Heart left ventricle (tissue), 16 donors: ENCODE data around the gene SAP130. TPM values are rescaled to one million over a fixed set of nuclear protein-coding genes. Genes with fewer than 3 reads are reported as not detected.

Experiments
- ATAC-seq, 4 donors: fragments of 200-7000 bp; cut with Tn5 transposase; one replicate each; pipeline ENCODE4 v1.9.1; 2020 to 2022; ENCODE audit warnings: moderate library complexity in 4 of 4, mild to moderate bottlenecking in 3 of 4, moderate number of reproducible peaks in 1 of 4
- DNase-seq, 5 donors: peaks; one replicate each; pipeline ENCODE4 v3.0.0-alpha.2; 2020
- H3K27ac ChIP-seq, 12 donors: fragments of 200-600 bp; sonication (generic) in 4 of 12; one replicate each; pipeline versions ENCODE4 v1.5.0 to v1.8.0; 2016 to 2022; ENCODE audit warnings: mild to moderate bottlenecking in 2 of 12
- H3K27me3 ChIP-seq, 9 donors: fragments of 200-600 bp; sonication (generic) in 2 of 9; one replicate each; pipeline versions ENCODE4 v1.5.1 to v1.8.0; 2016 to 2022; ENCODE audit warnings: mild to moderate bottlenecking in 3 of 9
- H3K36me3 ChIP-seq, 9 donors: fragments of 200-600 bp; sonication (generic) in 2 of 9; one replicate each; pipeline versions ENCODE4 v1.5.0 to v1.8.0; 2018 to 2022; ENCODE audit warnings: mild to moderate bottlenecking in 2 of 9
- H3K4me1 ChIP-seq, 12 donors: fragments of 200-600 bp; sonication (generic) in 4 of 12; one replicate each; pipeline versions ENCODE4 v1.5.0 to v1.8.0; 2016 to 2022; ENCODE audit warnings: mild to moderate bottlenecking in 3 of 12
- H3K4me3 ChIP-seq, 12 donors: fragments of 200-600 bp; sonication (generic) in 4 of 12; one replicate each; pipeline versions ENCODE4 v1.5.0 to v1.8.0; 2017 to 2022; ENCODE audit warnings: mild to moderate bottlenecking in 9 of 12, moderate library complexity in 4 of 12
- H3K9me3 ChIP-seq, 12 donors: fragments of 200-600 bp; sonication (generic) in 4 of 12; one replicate each; pipeline versions ENCODE4 v1.5.0 to v1.8.0; 2016 to 2022; ENCODE audit warnings: mild to moderate bottlenecking in 1 of 12
- CTCF ChIP-seq, 12 donors: fragments of 200-600 bp; sonication (generic) in 4 of 12; IDR thresholded peaks; one replicate each; pipeline versions ENCODE4 v1.5.0 to v1.8.0; 2018 to 2022; ENCODE audit warnings: antibody characterized with exemption in 12 of 12, mild to moderate bottlenecking in 5 of 12
- POLR2A ChIP-seq, 2 donors: fragments of 450-650 bp; IDR thresholded peaks; one replicate each; pipeline ENCODE4 v1.6.1; 2017; ENCODE audit warnings: antibody characterized with exemption in 2 of 2, mild to moderate bottlenecking in 2 of 2, moderate library complexity in 2 of 2
- WGBS, 4 donors: extraction: QIAGEN DNeasy Blood & Tissue Kit in 2 of 4; methylation state at CpG; one replicate each; pipeline versions ENCODE4 v1.1.5 to v1.1.7; 2013 to 2018; 5-methylcytosine and 5-hydroxymethylcytosine counted together
- intact Hi-C, 10 donors: fragments of 100-400 bp; cut with DNase I; formaldehyde crosslinking; loops; one replicate each; pipeline versions ENCODE4 v1.11.1 to v1.14.2; 2022
- polyA plus RNA-seq, 2 donors: library from polyadenylated mRNA; stranded (reverse); fragments of 200-250 nt; gene quantifications; one replicate each; pipeline ENCODE4 v1.2.3, GENCODE V29; 2013
- total RNA-seq, 9 donors: library from RNA; depleted of rRNA in 2 of 9; stranded (reverse); fragments of >200 nt in 2 of 9; fragmentation: NEBNext Ultra II Directional in 3 of 9; extraction: Animal tissue kit (Norgen Biotek cat#: 25700) in 3 of 9; gene quantifications; one replicate each; pipeline versions ENCODE4 v1.1.0 to v1.2.4, GENCODE V29; 2016 to 2023
- donor health status: ischemic (EF 13 %, LVEDD 7.1; RV severe dilation, severe dysfunction).
- donor health status: healthy with polysubstance abuse.
- donor health status: DM: no; HTN: yes; CAD: no.
- donor health status: DM: no; HTN: no; CAD: no.
- donor health status: ischemic (EF 25% LVEDD 6.9; RV normal size, moderate dysfunction).
- donor health status: ischemic (EF 25% LVEDD 5.7; RV mildly dilated, moderate dysfunction).
- donor health status: healthy.
- donor health status: DM: yes; HTN: yes; CAD: no.
- donor health status: ischemic (EF 35%, LVEDD 5.7; RV mildly dilated, moderate dysfunction).
- donor health status: nonischemic (EF 11% LVEDD 7.7; RV severe dilation, severe dysfunction).
- donor health status: DM: yes; HTN: yes; CAD: no.
- donor health status: PGD.
- donor health status: ischemic (EF 29% LVEDD 5.4; RV normal size, mild dysfunction).
- donor health status: nonischemic (EF 23%, LVEDD 6.1; RV moderate dilation, normal function).

The SAP130 gene
- total and polyA plus RNA-seq, 11 donors = 4.6 to 20.3 (median 14.5) TPM

GRCh38 chr2:127893494-127893893, 134.4 kb downstream of the SAP130 start:
- H3K9me3 ChIP-seq = no peaks in the 10 kb centered on the region
- no peaks in the 10 kb centered on the region for H3K27me3 ChIP-seq
- no peaks in the 10 kb centered on the region for H3K36me3 ChIP-seq
- DNase-seq (no peak), ATAC-seq (peak in 3 of 4 donors; percentile 38 to 54 (median 41))
- TF ChIP-seq CTCF (IDR thresholded peaks at IDR 0.05) = no peak
- TF ChIP-seq POLR2A (IDR thresholded peaks at IDR 0.05) = no peak
- H3K4me3 ChIP-seq = peak overlapping the region in 1 of 12 donors; percentile 21
- peaks cover 0 to 1% (median 0%) of the 10 kb centered on the region in 12 donors for H3K4me1 ChIP-seq
- peak overlapping the region in 10 of 12 donors; percentile 35 to 66 (median 56) for H3K27ac ChIP-seq
- 47 to 55% (median 53%) methylated on average over 5 of the region's 5 CpGs for WGBS, 4 donors
- intact Hi-C loops = loop anchor here in 1 of 10 donors (5.0 kb wide), 1 partner anchor 59 kb away; no protein-coding TSS in a partner anchor

- ATAC-seq (peak; percentile 23 to 76 (median 72)), DNase-seq (peak in 3 of 5 donors; percentile 34 to 66 (median 39))
- Histone ChIP-seq H3K36me3 (no peaks in the 10 kb centered on the region), H3K4me3 (peak overlapping the region in 1 of 12 donors; percentile 21), H3K27me3 (no peaks in the 10 kb centered on the region), H3K9me3 (no peaks in the 10 kb centered on the region), H3K4me1 (peaks cover 0 to 6% (median 2%) of the 10 kb centered on the region in 12 donors), H3K27ac (peak overlapping the region in 10 of 12 donors; percentile 35 to 66 (median 56))
- 46 to 59% (median 49%) methylated on average over 6 to 14 of the region's 14 CpGs for WGBS, 4 donors
- intact Hi-C loops = loop anchor here in 1 of 10 donors (5.0 kb wide), 1 partner anchor 59 kb away; no protein-coding TSS in a partner anchor
- no peak for TF ChIP-seq POLR2A (IDR thresholded peaks at IDR 0.05)
- no peak for TF ChIP-seq CTCF (IDR thresholded peaks at IDR 0.05)
Measured at GRCh38 chr2:127893033-127893432, 134.8 kb downstream of the SAP130 start.

GRCh38 chr2:127891811-127892210, 136.0 kb downstream of the SAP130 start:
- WGBS, 4 donors = 51 to 62% (median 53%) methylated on average over 5 of the region's 5 CpGs
- Histone ChIP-seq H3K36me3 (no peaks in the 10 kb centered on the region), H3K27ac (no peak overlapping the region), H3K27me3 (no peaks in the 10 kb centered on the region), H3K4me3 (no peak overlapping the region), H3K4me1 (peaks cover 0 to 17% (median 13%) of the 10 kb centered on the region in 12 donors), H3K9me3 (no peaks in the 10 kb centered on the region)
- intact Hi-C loops = loop anchor here in 1 of 10 donors (5.0 kb wide), 1 partner anchor 60 kb away; no protein-coding TSS in a partner anchor
- TF ChIP-seq CTCF (IDR thresholded peaks at IDR 0.05) (no peak), POLR2A (IDR thresholded peaks at IDR 0.05) (no peak)
- ATAC-seq (no peak), DNase-seq (no peak)

Other genes starting within 250 kb of the SAP130 start
- 10 to 100 TPM; 16.4 to 49.9 (median 42.0) TPM for gene WDR33, start 216.9 kb downstream of the SAP130 start, total RNA-seq
- gene WDR33, start 216.9 kb downstream of the SAP130 start, polyA plus RNA-seq = 10 to 100 TPM; 15.4 to 16.2 TPM
- 10 to 100 TPM; 10.9 to 24.1 (median 21.4) TPM for gene POLR2D, start 169.9 kb downstream of the SAP130 start, total RNA-seq
- 10 to 100 TPM in 1 of 2 donors, 1 to 10 TPM in 1; 8.5 to 25.5 TPM for gene POLR2D, start 169.9 kb downstream of the SAP130 start, polyA plus RNA-seq
- 10 to 100 TPM in 7 of 9 donors, 1 to 10 TPM in 2; 9.4 to 12.7 (median 10.2) TPM for gene AMMECR1L, start 142.1 kb downstream of the SAP130 start, total RNA-seq
- gene AMMECR1L, start 142.1 kb downstream of the SAP130 start, polyA plus RNA-seq = 10 to 100 TPM in 1 of 2 donors, 1 to 10 TPM in 1; 4.0 to 12.6 TPM
- gene UGGT1, start 63.1 kb upstream of the SAP130 start, total RNA-seq = 10 to 100 TPM; 24.0 to 77.4 (median 33.3) TPM
- gene UGGT1, start 63.1 kb upstream of the SAP130 start, polyA plus RNA-seq = 10 to 100 TPM in 1 of 2 donors, 1 to 10 TPM in 1; 5.8 to 24.9 TPM